Measurements from ENCODE around the gene SLC16A10.
"Not testable (repeated sequence)": the region's sequence is repeated elsewhere in the genome, so short reads cannot be mapped to it uniquely, and the experiment has no call there.

Gene SLC16A10

GRCh38 chr6:111101987-111102386, 14.7 kb downstream of the SLC16A10 start:
- Mint-ChIP-seq H3K4me3 (no peak overlapping the region), H3K27me3 (ENCODE audit: low read depth) (no peaks in the 10 kb centered on the region), H3K4me1 (ENCODE audit: low read depth) (no peaks in the 10 kb centered on the region), H3K9me3 (no peaks in the 10 kb centered on the region), H3K36me3 (ENCODE audit: low read depth) (no peaks in the 10 kb centered on the region), H3K27ac (no peak overlapping the region)

GRCh38 chr6:111105578-111105977, 18.3 kb downstream of the SLC16A10 start:
- H3K27me3 Mint-ChIP-seq (ENCODE audit: low read depth) = no peaks in the 10 kb centered on the region
- H3K36me3 Mint-ChIP-seq (ENCODE audit: low read depth) = peaks cover 3% of the 10 kb centered on the region
- H3K4me1 Mint-ChIP-seq (ENCODE audit: low read depth) = no peaks in the 10 kb centered on the region
- H3K27ac Mint-ChIP-seq = no peak overlapping the region
- no peak overlapping the region for H3K4me3 Mint-ChIP-seq
- H3K9me3 Mint-ChIP-seq = peaks cover 5% of the 10 kb centered on the region

- Mint-ChIP-seq H3K36me3 (ENCODE audit: low read depth) (peaks cover 3% of the 10 kb centered on the region), H3K4me1 (ENCODE audit: low read depth) (no peaks in the 10 kb centered on the region), H3K27me3 (ENCODE audit: low read depth) (no peaks in the 10 kb centered on the region), H3K9me3 (peaks cover 5% of the 10 kb centered on the region), H3K4me3 (no peak overlapping the region), H3K27ac (no peak overlapping the region)
Measured at GRCh38 chr6:111107589-111107988, 20.3 kb downstream of the SLC16A10 start.

- Mint-ChIP-seq H3K9me3 (peaks cover 5% of the 10 kb centered on the region), H3K27ac (no peak overlapping the region), H3K4me3 (no peak overlapping the region), H3K27me3 (ENCODE audit: low read depth) (no peaks in the 10 kb centered on the region), H3K4me1 (ENCODE audit: low read depth) (peaks cover 8% of the 10 kb centered on the region), H3K36me3 (ENCODE audit: low read depth) (peaks cover 3% of the 10 kb centered on the region)
Measured at GRCh38 chr6:111110036-111110435, 22.7 kb downstream of the SLC16A10 start.

GRCh38 chr6:111113336-111114086, 26.2 kb downstream of the SLC16A10 start:
- peak overlapping the region; percentile 8 for H3K27ac Mint-ChIP-seq
- H3K4me3 Mint-ChIP-seq = no peak overlapping the region
- H3K9me3 Mint-ChIP-seq = no peaks in the 10 kb centered on the region
- H3K27me3 Mint-ChIP-seq (ENCODE audit: low read depth) = no peaks in the 10 kb centered on the region
- peaks cover 8% of the 10 kb centered on the region for H3K4me1 Mint-ChIP-seq (ENCODE audit: low read depth)
- H3K36me3 Mint-ChIP-seq (ENCODE audit: low read depth) = no peaks in the 10 kb centered on the region

GRCh38 chr6:111114087-111114443, 26.8 kb downstream of the SLC16A10 start:
- H3K36me3 Mint-ChIP-seq (ENCODE audit: low read depth) = no peaks in the 10 kb centered on the region
- H3K4me1 Mint-ChIP-seq (ENCODE audit: low read depth) = peaks cover 8% of the 10 kb centered on the region
- H3K9me3 Mint-ChIP-seq = no peaks in the 10 kb centered on the region
- H3K4me3 Mint-ChIP-seq = no peak overlapping the region
- H3K27ac Mint-ChIP-seq = peak overlapping the region; percentile 8
- H3K27me3 Mint-ChIP-seq (ENCODE audit: low read depth) = no peaks in the 10 kb centered on the region

GRCh38 chr6:111114482-111114881, 27.2 kb downstream of the SLC16A10 start:
- Mint-ChIP-seq H3K4me3 (no peak overlapping the region), H3K27me3 (ENCODE audit: low read depth) (no peaks in the 10 kb centered on the region), H3K9me3 (no peaks in the 10 kb centered on the region), H3K36me3 (ENCODE audit: low read depth) (no peaks in the 10 kb centered on the region), H3K4me1 (ENCODE audit: low read depth) (peaks cover 8% of the 10 kb centered on the region), H3K27ac (no peak overlapping the region)

GRCh38 chr6:111118826-111119225, 31.5 kb downstream of the SLC16A10 start:
- H3K27me3 Mint-ChIP-seq (ENCODE audit: low read depth) = no peaks in the 10 kb centered on the region
- peaks cover 11% of the 10 kb centered on the region for H3K4me1 Mint-ChIP-seq (ENCODE audit: low read depth)
- no peak overlapping the region for H3K27ac Mint-ChIP-seq
- no peaks in the 10 kb centered on the region for H3K36me3 Mint-ChIP-seq (ENCODE audit: low read depth)
- no peaks in the 10 kb centered on the region for H3K9me3 Mint-ChIP-seq
- H3K4me3 Mint-ChIP-seq = no peak overlapping the region

GRCh38 chr6:111119571-111120329, 32.4 kb downstream of the SLC16A10 start:
- no peaks in the 10 kb centered on the region for H3K27me3 Mint-ChIP-seq (ENCODE audit: low read depth)
- H3K27ac Mint-ChIP-seq = no peak overlapping the region
- H3K9me3 Mint-ChIP-seq = no peaks in the 10 kb centered on the region
- H3K4me1 Mint-ChIP-seq (ENCODE audit: low read depth) = peaks cover 7% of the 10 kb centered on the region
- H3K4me3 Mint-ChIP-seq = no peak overlapping the region
- H3K36me3 Mint-ChIP-seq (ENCODE audit: low read depth) = no peaks in the 10 kb centered on the region

GRCh38 chr6:111121789-111122350, 34.6 kb downstream of the SLC16A10 start:
- Mint-ChIP-seq H3K27ac (no peak overlapping the region), H3K9me3 (no peaks in the 10 kb centered on the region), H3K27me3 (ENCODE audit: low read depth) (no peaks in the 10 kb centered on the region), H3K36me3 (ENCODE audit: low read depth) (no peaks in the 10 kb centered on the region), H3K4me1 (ENCODE audit: low read depth) (peaks cover 7% of the 10 kb centered on the region), H3K4me3 (no peak overlapping the region)

GRCh38 chr6:111122458-111123286, 35.4 kb downstream of the SLC16A10 start:
- Mint-ChIP-seq H3K4me3 (no peak overlapping the region), H3K27ac (no peak overlapping the region), H3K9me3 (no peaks in the 10 kb centered on the region), H3K36me3 (ENCODE audit: low read depth) (no peaks in the 10 kb centered on the region), H3K27me3 (ENCODE audit: low read depth) (no peaks in the 10 kb centered on the region), H3K4me1 (ENCODE audit: low read depth) (peaks cover 7% of the 10 kb centered on the region)

- H3K27me3 Mint-ChIP-seq (ENCODE audit: low read depth) = no peaks in the 10 kb centered on the region
- peaks cover 7% of the 10 kb centered on the region for H3K4me1 Mint-ChIP-seq (ENCODE audit: low read depth)
- H3K27ac Mint-ChIP-seq = no peak overlapping the region
- H3K4me3 Mint-ChIP-seq = no peak overlapping the region
- H3K9me3 Mint-ChIP-seq = no peaks in the 10 kb centered on the region
- H3K36me3 Mint-ChIP-seq (ENCODE audit: low read depth) = no peaks in the 10 kb centered on the region
Measured at GRCh38 chr6:111124406-111124805, 37.1 kb downstream of the SLC16A10 start.

GRCh38 chr6:111129013-111129412, 41.7 kb downstream of the SLC16A10 start:
- Mint-ChIP-seq H3K4me3 (no peak overlapping the region), H3K36me3 (ENCODE audit: low read depth) (peaks cover 2% of the 10 kb centered on the region), H3K4me1 (ENCODE audit: low read depth) (no peaks in the 10 kb centered on the region), H3K27ac (no peak overlapping the region), H3K27me3 (ENCODE audit: low read depth) (no peaks in the 10 kb centered on the region), H3K9me3 (no peaks in the 10 kb centered on the region)

GRCh38 chr6:111131018-111131417, 43.7 kb downstream of the SLC16A10 start:
- H3K4me3 Mint-ChIP-seq; H3K27ac Mint-ChIP-seq; H3K27me3 Mint-ChIP-seq (ENCODE audit: low read depth); H3K4me1 Mint-ChIP-seq (ENCODE audit: low read depth); H3K9me3 Mint-ChIP-seq; H3K36me3 Mint-ChIP-seq (ENCODE audit: low read depth): not testable (repeated sequence)

Data from T-helper 1 cell treated with Interleukin-12 subunit alpha and Interleukin-12 subunit beta and Interleukin-4 antibody, amounts not matched to agents 30 μg/mL and 1 μg/mL, for 36 hours (primary cell).